CD4-positive, alpha-beta T cell treated with Interleukin-1 beta for 1 hour (primary cell): Measurements from ENCODE around the gene C17orf100.
"Not testable (repeated sequence)": the region's sequence is repeated elsewhere in the genome, so short reads cannot be mapped to it uniquely, and the experiment has no call there.

ENCODE experiments used
- DNase-seq, 2 donors: peaks; one replicate each; pipeline ENCODE4 v3.0.0-alpha.2; 2020 to 2022

The C17orf100 gene

DNA sequence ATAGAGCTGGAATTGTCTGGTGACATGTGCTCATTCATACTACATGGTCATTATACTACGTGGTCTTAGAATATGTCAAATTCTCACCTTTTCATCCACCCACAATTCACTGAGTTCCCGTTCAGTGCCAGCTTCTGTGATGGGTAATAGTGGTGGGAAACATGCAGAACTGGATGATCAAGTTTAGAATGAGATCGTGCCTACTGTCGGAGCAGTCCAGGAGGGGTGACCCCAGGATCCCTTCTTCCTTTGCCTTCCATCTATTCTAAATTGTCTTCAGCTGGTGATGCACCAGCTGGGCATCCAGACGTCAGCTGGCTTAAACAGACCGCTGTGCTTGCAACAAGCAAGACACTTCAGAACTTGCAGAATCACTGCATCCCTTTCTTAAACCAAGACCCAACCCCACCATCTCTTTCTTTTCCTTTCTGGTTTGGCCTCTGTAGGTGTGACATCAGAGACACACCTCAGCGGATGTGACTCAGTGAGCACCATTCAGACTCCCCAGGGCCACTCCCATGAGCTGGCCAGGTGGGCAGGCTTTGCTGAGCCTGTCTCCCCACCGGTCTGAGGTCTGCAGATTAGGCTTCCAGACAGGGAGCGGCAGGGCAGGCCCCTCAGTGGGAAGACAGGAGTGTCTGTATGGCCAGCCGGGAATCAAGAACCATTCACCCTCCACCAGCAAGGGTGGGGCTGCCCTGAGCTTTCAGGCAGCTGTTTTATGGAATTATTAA, 18.1 kb downstream of the C17orf100 start:
- no peak for DNase-seq

DNA sequence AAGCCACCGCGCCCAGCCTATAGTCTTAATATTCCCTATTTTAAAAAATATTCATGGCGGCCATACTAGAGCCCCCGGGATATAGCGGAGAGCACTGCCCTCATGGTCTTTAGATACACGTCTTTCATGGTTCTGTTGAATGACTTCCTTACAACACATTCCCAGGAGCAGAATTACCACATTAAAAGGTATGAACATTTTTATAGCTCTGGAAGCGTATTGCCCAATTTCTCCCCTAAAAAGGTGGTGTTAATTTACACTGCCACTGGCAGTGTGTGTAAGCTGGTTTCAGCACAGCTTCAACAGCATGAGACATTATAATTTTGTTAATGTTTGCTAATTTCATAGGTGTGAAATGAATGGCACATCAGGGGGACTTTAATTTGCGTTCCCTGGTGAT, 19.0 kb downstream of the C17orf100 start:
- DNase-seq, result no peak

DNA sequence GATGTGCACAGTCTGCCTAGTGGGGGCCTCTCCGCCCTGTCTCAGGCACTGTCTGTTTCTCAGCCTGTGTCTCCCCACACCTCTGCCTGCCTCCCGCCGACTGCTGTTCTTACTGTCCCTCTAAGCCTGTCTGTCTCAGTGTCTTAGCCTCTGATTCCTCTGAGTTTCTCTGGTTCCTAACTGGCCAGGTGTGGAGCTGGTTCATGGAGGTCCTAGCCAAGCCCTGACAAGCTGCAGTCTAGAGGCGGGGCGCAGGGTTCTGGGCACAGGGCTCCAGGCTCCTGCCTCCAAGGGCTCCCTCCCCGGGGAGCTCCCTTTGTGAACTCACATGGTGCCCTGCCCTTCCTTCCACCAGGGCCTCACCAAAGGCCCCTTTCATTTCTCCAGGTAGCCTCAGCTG, 19.4 kb downstream of the C17orf100 start:
- no peak for DNase-seq

DNA sequence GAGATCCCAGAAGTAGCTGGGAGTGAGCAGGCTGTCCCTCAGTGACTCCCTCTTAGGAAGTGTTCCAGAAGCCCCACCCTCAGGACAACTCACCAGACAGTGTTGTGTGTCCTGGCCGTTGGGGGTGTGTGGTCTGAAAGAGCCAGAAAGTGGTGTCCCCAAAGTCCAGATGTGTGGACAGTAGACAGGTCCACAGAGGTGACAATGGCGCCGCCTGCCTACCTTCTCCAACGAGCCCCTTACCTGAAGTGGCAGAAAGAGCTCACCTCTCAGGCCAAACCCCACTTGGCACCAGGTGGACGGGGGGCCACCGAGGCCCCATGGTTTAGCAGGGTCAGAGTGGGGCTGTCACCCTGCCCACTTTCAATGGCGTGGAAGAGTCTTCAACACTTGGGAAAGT, 19.9 kb downstream of the C17orf100 start:
- no peak for DNase-seq

DNA sequence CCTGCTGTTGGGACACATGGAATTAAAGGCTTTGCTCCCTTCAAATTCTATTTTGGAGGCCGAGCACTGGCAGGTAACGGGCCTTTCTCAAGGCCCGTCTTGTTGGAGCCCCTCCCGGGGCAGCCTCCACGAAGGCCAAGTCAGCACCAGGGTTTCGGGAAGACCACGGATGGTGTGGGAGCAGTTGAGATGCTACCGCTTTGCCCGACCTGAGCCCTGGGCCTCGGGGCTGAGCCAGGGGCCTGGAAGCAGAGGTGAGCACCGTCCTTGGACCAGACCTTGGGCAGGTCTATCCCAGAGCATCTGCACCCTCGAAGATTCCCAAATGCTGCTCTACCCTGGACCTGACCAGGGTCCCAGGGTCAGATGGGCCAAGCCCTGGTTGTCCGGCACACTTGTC, 23.0 kb downstream of the C17orf100 start:
- DNase-seq, result no peak

DNA sequence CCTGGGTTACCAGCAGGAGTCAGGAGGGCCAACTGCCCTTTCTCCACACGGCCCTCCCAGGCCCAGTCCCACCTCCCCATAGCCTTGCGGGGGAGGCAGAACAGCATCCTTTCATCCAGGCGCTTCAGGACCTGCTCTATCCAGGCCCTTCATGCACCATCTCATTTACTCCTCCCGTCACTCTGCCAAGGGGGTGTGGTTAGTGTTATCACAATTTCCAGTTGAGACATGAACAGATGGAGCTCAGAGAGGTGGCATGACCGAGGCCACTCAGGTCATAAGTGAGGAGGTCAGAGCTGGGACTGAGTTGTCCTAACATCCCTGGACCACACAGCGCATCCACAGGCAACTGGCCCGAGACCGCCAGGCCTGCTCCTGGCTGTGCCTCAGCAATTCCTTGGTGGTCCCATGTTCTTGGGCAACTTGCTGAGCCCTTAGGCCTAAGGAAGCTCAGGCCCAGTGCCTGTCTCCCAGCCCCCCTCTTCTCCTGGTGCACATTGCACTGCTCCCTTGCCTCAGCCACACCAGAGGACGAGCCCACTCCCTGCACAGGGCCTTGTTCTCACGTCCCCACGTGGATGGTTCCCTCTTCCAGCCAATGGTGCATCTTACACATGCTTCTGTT, 23.8 kb downstream of the C17orf100 start:
- DNase-seq, result no peak

DNA sequence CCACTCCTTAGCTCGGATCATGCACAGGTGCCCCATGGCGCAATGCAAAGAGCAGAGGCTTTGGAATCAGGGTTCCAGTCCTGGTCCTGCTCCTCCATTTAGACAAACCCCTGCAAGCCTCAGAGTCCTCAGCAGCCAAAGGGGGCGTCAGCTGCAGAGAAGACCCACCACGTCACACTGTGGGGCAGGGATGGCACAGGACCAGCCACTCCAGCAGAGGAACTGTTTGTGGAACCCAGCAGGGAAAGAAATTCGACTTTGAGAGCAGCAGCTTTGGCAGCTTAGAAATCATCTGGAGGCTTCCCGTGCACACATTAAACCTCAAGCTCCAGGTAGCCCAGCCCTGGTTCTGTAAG, 25.2 kb downstream of the C17orf100 start:
- no peak for DNase-seq

DNA sequence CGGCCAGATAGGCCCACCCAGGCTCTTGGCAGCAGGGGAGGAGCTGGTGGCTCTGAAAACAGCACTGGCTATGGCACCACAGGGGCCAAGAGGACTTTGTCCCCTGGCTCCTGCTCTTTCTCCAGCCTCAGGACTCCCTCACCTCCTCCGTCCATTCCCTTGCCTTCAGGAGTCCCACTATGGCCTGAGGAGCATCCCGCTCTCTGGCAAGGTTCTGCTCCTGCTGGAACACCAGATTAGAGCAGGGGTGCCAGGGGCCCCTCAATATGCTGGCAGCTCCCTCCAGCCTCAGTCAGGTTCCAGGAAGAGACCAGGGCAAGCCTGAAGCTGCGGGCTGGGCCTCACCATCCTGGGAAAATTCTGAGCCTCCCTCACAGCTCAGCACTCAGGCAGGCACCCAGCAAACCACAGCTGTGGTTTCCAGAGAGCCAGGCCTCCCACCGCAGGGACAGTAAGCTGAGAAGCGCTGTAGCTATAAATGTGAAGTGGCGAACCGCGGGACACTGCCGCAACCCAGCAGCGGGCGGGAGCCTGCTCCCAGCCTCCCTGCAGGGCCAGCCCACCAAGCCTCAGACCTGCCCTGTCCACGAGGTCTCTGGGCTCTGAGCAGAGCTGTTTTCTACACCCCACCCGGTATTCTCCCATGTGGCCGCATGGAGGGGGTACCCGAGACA, 25.7 kb downstream of the C17orf100 start:
- DNase-seq, result no peak

DNA sequence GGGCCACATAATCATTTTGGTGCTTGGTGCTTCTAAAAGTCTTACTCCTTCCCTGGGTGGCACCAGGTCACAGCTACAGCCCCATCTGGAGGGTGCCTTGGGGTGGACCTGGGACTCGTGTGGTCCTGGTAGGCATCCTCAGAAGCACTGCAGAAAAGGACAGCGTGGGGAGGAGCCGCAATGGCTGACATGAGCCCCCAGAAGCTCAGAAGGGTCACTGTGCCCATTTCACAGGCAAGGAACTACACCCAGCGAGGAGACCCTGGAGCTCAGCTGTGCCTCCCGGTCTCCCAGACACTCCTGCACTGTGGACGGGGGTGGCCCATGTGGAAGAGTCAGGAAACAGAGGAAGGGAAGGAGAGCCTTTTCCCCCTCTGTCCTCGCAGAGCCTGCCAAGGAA, 26.4 kb downstream of the C17orf100 start:
- no peak for DNase-seq

DNA sequence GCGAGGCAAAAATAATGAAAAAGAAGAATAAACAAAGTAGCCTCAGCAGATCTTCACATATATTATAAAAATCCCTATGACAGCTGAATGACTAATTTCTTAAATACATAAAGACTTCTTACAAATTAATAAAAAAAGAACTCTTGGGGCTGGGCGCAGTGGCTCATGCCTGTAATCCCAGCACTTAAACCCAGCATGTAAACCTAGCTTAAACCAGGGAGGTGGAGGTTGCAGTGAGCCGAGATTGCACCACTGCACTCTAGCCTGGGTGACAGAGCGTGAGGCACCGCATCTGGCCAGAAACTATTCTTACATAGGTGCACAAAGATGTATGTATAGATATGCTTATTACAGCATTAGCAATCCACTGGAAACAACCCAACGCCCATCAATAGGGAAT, 27.7 kb downstream of the C17orf100 start:
- DNase-seq, result no peak

DNA sequence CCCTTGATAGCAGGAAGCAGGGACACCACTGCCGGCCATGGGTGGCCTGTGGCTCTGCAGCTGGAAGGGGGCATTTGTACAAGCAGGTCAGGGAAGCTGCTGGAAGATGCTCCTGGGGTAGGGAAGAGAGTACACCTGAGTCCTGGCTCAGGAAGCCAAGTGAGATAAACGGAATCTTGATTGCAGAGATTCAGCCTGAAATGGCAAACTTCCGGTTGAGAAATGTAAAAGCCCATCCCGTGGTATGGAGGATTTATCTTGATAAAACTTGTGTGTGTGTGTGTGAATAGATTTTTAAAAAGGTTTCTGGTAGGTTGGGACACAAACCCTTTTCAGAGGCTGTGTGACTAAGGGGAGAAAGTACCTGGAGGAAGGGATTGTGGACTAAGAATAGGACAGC, 29.6 kb downstream of the C17orf100 start:
- DNase-seq, result no peak

DNA sequence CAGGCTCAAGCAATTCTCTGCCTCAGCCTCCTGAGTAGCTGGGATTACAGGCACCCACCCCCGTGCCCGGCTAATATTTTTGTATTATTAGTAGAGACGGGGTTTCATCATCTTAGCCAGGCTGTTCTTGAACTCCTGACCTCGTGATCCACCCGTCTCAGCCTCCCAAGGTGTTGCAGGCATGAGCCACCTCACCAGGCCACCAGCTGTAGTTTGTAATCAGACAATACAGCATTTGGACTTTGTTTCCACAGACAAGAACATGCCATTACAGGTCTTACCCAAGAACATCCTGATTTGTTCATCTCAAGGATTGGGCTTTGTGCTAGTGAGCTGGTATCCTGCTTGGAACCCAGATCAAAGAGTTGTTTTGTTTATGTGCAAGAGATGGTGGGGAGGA, 30.1 kb downstream of the C17orf100 start:
- DNase-seq, result no peak

DNA sequence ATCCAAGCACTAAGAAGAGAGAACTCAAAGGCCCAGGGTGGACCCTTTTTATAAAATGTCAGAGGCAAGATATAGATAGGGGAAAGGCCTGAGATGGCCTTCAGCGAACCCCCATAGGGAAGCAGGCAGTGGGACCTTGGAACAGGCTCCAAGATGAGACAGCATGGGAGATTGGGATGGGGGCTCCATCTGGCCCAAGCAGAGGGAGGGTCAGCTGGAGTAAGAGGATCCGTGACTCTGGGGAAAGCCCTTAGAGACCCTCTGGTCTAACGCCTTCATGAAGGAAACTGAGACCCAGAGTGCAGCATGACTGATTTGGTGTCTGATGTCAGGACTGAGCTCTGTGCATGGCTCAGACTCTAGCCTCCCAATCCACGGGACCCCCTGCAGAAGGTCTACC, 30.8 kb downstream of the C17orf100 start:
- no peak for DNase-seq

DNA sequence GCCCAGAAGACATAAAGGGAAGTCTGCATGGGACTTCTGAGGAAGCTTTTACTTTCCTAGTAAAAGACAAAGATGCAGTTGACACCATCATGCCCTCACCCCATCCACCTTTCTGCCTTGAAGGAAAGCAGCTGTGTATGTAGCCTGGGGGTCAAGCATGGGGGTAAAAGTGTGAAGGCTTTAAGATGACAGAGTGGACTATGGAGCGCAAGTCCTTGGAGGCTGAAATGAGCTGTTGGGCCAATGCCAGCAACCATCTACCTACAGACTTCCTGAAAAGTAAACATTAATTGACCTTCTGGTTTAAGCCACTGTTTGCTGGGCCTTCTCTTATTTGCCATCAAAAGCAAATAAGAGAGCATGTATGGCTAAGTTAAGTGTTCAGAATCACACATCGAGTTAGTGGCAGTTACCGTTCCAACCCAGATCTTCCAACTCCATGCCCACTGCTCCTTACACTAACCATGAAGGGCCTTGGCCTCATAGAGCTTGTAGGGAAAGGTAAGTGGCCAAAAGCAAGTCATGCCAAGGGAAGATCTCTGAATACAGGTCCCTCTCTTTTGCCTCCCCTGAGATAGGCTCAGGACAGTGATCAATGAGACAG, 31.6 kb downstream of the C17orf100 start:
- DNase-seq, result no peak

DNA sequence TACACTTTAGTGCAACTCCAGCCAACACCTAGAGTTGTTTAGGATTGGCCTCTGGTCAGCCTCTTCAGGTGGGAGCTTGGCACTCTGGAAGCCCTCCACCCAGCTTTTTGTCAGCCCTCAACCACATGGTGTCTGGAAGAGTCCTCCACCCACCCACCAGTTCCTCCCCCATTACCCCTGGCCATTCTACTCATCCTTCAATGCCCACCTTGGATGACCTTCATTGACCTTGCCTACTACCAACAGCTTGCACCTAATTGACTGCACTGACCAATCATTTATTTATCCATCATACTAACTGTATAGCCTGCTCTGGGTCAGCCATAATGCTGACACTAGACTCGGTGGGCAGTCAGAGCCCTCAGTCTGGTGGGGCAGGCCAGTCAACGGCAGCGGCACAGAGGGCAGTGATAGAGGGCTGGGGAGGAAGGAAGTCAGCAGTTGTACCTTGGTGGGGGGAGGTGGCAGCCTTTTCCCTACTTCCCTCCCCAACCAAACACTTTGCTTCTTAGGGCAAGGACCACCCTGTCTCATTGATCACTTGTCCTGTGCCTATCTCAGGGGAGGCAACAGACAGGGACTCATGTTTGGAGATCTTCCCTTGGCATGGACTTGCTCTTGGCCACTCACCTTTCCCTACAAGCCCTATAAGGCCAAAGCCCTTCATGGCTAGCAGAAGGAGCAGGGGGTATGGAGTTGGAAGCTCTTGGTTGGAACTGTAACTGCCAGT, 32.3 kb downstream of the C17orf100 start:
- DNase-seq, result no peak

DNA sequence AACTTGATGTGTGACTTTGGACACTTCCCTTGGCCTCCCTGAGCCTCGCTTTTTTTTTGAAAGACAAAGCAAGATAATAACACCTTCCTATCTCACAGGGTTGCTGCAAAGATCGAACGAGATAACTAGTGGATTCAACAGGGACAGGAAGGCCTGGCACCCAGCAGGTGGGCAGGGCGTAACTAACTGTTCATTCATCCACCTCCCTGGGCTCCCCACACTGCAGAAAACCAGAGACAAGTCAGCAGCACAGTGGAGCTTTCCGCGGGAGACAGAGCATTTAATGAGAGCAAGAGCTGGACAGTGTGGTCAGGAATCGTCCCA, 32.9 kb downstream of the C17orf100 start:
- no peak for DNase-seq

DNA sequence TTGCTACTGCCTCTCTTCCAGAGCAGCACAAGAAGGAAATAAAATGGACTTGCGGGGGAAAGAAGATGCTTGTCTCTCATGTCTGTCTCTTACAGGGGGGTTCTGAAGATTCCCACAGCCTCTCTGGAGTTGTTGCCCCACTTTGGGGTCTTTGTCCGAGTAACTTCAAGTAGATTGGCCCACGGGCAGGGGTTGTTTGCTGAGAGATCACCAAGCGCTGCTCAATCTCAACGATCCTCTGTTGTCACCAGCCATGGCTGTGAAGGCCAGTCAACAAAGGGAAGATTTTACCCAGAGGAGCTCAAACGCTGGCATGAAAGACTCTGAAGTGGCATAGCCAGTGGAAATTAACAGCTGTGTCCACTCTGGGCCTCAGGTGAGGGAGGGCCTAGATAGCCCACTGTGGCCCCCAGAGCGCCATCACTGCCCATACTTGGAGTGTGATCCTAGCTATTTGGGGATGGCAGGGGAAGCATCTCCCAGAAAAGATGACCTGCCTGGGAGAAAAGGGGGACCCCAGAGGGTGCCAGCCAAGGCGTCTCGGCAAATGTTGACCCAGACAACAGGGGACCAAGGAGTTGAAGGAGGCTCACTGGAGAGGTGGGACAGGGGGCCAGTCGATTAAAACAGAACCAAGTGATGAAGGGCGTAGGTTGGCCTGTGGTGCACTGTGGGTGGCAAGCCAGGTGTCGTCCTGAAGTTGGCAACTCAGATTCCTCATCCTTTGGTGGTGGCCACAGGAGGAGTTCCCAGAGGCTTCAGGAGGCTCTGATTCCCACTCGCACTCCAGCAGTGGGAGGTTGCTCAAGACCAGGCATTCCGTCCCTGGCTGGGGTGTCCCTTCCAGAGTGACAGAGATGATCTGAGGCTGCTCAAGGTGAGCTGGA, 33.6 kb downstream of the C17orf100 start:
- DNase-seq, result no peak

DNA sequence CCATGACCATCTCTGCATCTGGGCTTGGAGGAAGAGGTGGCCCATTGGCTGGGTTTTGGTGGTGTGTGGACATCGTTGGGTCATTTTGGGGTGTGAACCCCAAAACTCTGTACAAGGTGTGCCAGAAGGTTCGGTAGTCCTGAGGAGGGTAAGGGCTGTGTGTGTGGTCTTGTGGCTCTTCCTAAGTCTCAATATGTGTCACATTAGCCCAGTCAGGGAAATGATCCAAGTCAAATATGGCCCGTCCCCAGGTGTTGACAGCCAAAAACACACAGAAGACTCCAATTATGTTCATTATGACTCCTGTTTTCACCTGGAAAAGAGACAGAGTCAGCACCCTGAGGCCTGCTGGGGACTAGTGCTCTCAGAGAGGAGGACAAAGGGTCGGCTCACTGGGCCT, 34.5 kb downstream of the C17orf100 start:
- no peak for DNase-seq

DNA sequence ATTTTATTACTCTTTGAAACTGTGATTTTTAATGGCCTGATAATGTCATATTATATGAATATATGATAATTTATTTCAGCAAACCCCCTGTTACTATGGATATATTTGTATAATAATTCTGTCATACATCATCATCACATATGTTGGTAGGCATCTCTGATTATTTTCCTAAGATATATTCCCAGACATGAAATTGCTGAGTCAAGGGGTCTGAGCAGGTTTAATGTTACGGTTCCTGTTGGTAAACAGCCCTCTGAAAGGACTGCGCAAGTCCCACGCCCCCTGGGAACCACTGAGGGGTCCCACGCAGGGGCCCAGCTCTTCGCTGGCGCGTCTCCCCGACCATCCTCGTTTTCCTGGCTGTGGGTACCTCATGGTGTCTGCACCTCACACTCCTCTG, 37.4 kb downstream of the C17orf100 start:
- DNase-seq, result no peak

DNA sequence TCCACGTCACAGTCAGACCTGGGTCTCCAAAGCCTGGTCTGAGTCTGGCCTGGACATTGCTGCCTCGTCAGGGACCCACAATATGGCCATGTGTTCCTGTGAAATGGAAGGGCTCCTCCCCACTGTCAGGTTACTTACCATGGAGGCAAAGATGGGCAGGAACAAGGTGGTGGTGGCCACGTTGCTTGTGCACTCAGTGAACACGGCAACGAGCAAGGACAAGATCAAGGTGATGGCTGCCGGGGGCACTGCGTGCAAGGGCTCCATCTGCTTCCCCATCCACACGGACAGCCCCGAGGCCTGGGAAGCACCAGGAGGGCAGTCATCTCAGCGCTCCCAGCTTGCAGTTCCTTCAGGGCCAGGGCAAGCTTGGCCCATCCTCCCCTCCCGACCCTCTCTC, 39.1 kb downstream of the C17orf100 start:
- DNase-seq, result no peak

DNA sequence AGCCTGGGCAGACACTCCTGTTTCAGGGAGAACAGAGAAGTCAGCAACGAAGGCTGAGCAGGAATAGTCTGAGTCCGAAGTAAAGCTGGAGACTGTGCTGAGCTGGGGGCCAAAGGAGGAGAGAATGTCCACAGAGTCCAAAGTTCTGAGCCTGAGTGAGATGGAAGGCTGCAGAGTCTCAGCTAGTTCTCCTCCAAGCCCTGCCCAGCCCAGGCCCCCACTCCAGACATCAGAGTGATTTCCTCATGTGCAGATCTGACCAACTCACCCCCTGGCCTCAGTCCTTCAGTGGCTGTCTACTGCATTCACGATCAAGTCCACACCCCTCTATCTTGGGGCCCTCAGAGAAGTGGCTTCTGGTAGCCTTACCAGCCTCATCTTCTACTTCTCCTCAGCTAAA, 40.0 kb downstream of the C17orf100 start:
- no peak for DNase-seq

DNA sequence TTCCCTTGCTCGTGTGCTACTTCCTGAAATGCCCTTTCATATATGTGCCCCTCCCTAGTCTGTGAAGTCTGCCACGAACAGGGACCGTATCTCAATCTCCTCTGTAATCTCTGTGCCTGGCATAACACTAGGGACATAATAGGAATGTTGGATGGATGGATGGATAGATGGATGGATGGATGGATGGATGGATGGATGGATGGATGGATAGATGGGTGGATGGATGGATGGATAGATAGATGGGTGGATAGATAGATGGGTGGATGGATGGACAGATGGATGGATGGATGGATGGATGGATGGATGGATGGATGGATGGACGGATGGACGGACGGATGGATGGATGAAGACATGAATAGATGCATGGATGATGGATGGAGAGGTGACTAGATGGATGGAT, 40.4 kb downstream of the C17orf100 start:
- DNase-seq, result not testable (repeated sequence)

DNA sequence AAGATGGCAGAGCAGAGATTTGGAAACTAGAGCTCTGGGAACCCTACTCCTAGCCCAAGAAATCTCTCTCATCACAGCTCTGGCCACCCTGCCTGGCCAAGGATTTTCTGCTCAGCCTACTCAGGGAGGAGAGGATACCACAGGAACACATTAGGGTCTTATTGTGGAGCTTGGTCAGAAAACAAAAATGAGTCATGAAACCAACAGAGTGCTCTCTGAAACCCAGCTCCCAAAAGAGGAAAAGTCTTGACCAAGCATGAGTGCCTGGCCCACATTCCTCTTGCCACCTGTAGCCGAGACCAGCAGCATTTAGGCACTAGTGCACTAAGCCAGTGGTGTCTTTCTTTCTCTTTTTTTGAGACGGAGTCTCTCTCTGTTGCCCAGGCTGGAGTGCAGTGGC, 43.5 kb downstream of the C17orf100 start:
- DNase-seq, result no peak
